Panc1 (cell line): Measurements from ENCODE around the gene MUC2. TPM values are rescaled to one million over a fixed set of nuclear protein-coding genes. Genes with fewer than 3 reads are reported as not detected.

Experiments used
- ATAC-seq: fragments of 200-7000 bp; cut with Tn5 transposase; 2 replicates; pipeline ENCODE4 v1.9.1; 2020; ENCODE audit warnings: mild to moderate bottlenecking, moderate library complexity
- BruUV-seq: library from RNA; stranded (reverse); fragments of 400-500 nt; replicated peaks from 2 replicates; lab custom pipeline; 2021; lab: Mats Ljungman, UMichigan
- CTCF ChIA-PET: fragments of 300-600 bp; sonication (Branson Sonifier 250); formaldehyde crosslinking; loops from one replicate; lab custom pipeline; 2022; ENCODE audit warnings: antibody characterized with exemption; lab: Charles Lee
- POLR2A ChIA-PET: fragments of 300-600 bp; sonication (Branson Sonifier 250); formaldehyde crosslinking; loops from one replicate; lab custom pipeline; 2022; ENCODE audit warnings: antibody characterized with exemption; lab: Charles Lee
- DNase-seq: peaks from one replicate; pipeline ENCODE4 v3.0.0-alpha.2; 2010; ENCODE audit warnings: low read depth, low spot score
- H3K27ac ChIP-seq: 2 replicates; pipeline ENCODE4 v1.5.1; 2011; ENCODE audit warnings: mild to moderate bottlenecking, low read length, inconsistent platforms
- H3K27me3 ChIP-seq: fragments of 200-500 bp; sonication (Bioruptor generic); 2 replicates; pipeline ENCODE4 v1.6.0; 2014; ENCODE audit warnings: low read length, inconsistent platforms; ENCODE audit not compliant: control insufficient read depth, insufficient read depth
- H3K36me3 ChIP-seq: fragments of 200-500 bp; sonication (Bioruptor generic); 2 replicates; pipeline ENCODE4 v1.5.1; 2014; ENCODE audit warnings: inconsistent platforms, mild to moderate bottlenecking, low read length, moderate library complexity; ENCODE audit not compliant: control insufficient read depth, insufficient read depth
- H3K4me1 ChIP-seq: 2 replicates; pipeline ENCODE4 v1.5.1; 2011; ENCODE audit warnings: inconsistent platforms, mild to moderate bottlenecking, low read length, moderate library complexity; ENCODE audit not compliant: control insufficient read depth, insufficient read depth
- H3K4me3 ChIP-seq, 2 experiments: 2 replicates each; pipeline ENCODE4 v1.5.1; 2011 to 2012; ENCODE audit warnings: low read depth in 2 of 2, low read length in 2 of 2, mild to moderate bottlenecking in 2 of 2, inconsistent platforms in 1 of 2, moderate library complexity in 1 of 2
- H3K9me3 ChIP-seq: fragments of 200-500 bp; sonication (Bioruptor generic); 2 replicates; pipeline ENCODE4 v1.5.1; 2014; ENCODE audit warnings: low read depth, mild to moderate bottlenecking, inconsistent platforms, low read length, moderate library complexity; ENCODE audit not compliant: control insufficient read depth, insufficient read depth
- CTCF ChIP-seq: fragments of 450-650 bp; IDR thresholded peaks from 2 replicates; pipeline ENCODE4 v1.5.1; 2017; ENCODE audit warnings: mild to moderate bottlenecking
- POLR2AphosphoS5 ChIP-seq: IDR thresholded peaks from 2 replicates; pipeline ENCODE4 v1.6.1; 2012; ENCODE audit warnings: mild to moderate bottlenecking, low read depth, low read length, moderate library complexity
- SIN3A ChIP-seq: IDR thresholded peaks from 2 replicates; pipeline ENCODE4 v1.6.1; 2012; ENCODE audit warnings: low read depth, mild to moderate bottlenecking, low read length, moderate library complexity, borderline replicate concordance; ENCODE audit not compliant: insufficient read depth
- TCF7L2 ChIP-seq: IDR thresholded peaks from 2 replicates; pipeline ENCODE4 v1.6.1; 2011; ENCODE audit warnings: mild to moderate bottlenecking, low read depth, low read length, inconsistent platforms
- in situ Hi-C: cut with HindIII; loops from 2 replicates; pipeline ENCODE4 v1.10.0; 2016; ENCODE audit warnings: low sequenced_read_pairs, low pct_unique_long_range_greater_than_20kb
- intact Hi-C: fragments of 100-400 bp; cut with micrococcal nuclease; formaldehyde crosslinking; loops from one replicate; pipeline ENCODE4 v1.10.0; 2022; ENCODE audit not compliant: unreplicated experiment
- total RNA-seq: library from RNA; stranded (reverse); gene quantifications from one replicate; pipeline ENCODE4 v1.2.1, GENCODE V29; 2021; ENCODE audit not compliant: unreplicated experiment
- TF ChIP-seq, protein P1 (sequence below), 2 experiments: IDR thresholded peaks; 2 replicates each; pipeline ENCODE4 v1.6.1; 2011 to 2012; ENCODE audit warnings: low read depth in 2 of 2, control low read depth in 1 of 2, low read length in 1 of 2, mild to moderate bottlenecking in 1 of 2, moderate library complexity in 1 of 2; ENCODE audit not compliant: insufficient read depth in 1 of 2

MUC2 gene
- total RNA-seq, 1 experiment from 2014 or later = 0.08 TPM

DNA sequence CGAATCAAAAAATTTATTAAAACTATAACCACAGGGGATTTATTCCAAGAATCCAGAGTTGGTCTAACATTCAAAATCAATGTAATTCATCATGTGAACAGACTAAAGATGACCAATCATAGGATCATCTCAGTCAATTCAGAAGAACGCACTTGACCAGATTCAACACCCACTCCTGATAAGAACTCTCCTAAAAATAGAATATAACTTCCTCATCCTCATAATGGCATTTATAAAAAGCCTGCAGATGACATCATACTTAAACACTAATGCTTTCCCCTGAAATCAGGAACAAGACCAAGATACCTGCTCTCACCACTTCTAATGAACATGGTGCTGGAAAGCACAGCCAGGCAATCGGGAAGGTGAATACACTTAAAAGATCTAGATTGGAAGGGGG is 10.5 kb upstream of the MUC2 start:
- BruUV-seq = no TSS peak
- intact Hi-C loops (no loop called here), in situ Hi-C loops (no loop called here)
- TF ChIP-seq TCF7L2 = no peak
- TF ChIP-seq, protein P1, sequence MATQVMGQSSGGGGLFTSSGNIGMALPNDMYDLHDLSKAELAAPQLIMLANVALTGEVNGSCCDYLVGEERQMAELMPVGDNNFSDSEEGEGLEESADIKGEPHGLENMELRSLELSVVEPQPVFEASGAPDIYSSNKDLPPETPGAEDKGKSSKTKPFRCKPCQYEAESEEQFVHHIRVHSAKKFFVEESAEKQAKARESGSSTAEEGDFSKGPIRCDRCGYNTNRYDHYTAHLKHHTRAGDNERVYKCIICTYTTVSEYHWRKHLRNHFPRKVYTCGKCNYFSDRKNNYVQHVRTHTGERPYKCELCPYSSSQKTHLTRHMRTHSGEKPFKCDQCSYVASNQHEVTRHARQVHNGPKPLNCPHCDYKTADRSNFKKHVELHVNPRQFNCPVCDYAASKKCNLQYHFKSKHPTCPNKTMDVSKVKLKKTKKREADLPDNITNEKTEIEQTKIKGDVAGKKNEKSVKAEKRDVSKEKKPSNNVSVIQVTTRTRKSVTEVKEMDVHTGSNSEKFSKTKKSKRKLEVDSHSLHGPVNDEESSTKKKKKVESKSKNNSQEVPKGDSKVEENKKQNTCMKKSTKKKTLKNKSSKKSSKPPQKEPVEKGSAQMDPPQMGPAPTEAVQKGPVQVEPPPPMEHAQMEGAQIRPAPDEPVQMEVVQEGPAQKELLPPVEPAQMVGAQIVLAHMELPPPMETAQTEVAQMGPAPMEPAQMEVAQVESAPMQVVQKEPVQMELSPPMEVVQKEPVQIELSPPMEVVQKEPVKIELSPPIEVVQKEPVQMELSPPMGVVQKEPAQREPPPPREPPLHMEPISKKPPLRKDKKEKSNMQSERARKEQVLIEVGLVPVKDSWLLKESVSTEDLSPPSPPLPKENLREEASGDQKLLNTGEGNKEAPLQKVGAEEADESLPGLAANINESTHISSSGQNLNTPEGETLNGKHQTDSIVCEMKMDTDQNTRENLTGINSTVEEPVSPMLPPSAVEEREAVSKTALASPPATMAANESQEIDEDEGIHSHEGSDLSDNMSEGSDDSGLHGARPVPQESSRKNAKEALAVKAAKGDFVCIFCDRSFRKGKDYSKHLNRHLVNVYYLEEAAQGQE (IDR thresholded peaks at IDR 0.05; ENCODE audit: insufficient read depth in 1 of 2, low read depth in 2 of 2, low read length in 1 of 2) = no peak
- no peak for TF ChIP-seq SIN3A
- TF ChIP-seq CTCF = no peak
- TF ChIP-seq POLR2AphosphoS5 = no peak
- H3K27ac ChIP-seq = no peak overlapping the region
- no peak for ATAC-seq
- H3K9me3 ChIP-seq = no peaks in the 10 kb centered on the region
- DNase-seq = no peak
- POLR2A ChIA-PET = no interaction called here
- peaks cover 5% of the 10 kb centered on the region; the same call in 1 of the 2 replicates for H3K27me3 ChIP-seq
- no peaks in the 10 kb centered on the region for H3K36me3 ChIP-seq
- H3K4me3 ChIP-seq = no peak overlapping the region
- CTCF ChIA-PET = no interaction called here
- H3K4me1 ChIP-seq = peaks cover 3% of the 10 kb centered on the region; the same call in 1 of the 2 replicates

DNA sequence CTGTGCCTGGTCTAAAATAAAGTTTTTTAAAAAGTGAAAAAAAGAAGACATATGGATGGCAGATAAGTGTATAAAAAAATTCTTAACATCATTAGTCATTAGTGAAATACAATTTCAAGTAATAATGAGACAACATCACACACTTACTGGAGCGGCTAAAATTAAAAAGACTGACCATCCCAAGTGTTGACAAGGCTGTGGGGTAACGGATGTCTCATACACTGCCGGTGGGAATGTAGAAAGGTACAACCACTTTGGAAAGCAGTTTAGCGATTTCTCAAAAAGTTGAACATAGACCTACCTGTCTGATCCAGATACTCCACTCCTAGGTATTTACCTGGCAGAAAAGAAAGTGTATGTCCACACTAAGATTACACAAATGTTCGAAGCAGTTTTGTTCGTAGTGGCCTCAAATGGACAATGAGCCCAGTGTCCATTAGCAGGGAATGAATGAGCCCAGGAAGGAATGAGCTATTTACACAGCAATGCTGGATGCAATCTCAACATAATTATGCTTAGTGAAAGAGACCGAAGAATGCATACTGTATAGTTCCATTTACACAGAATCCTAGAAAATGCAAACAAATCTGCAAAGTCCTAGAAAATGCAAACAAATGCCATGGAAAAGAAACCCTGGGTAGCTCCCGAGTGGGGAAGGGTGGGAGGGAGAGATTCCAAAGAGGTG is 6.7 kb upstream of the MUC2 start:
- Histone ChIP-seq H3K27me3 (peaks cover 5% of the 10 kb centered on the region; the same call in 1 of the 2 replicates), H3K4me3 (no peak overlapping the region), H3K9me3 (no peaks in the 10 kb centered on the region), H3K36me3 (no peaks in the 10 kb centered on the region), H3K4me1 (peaks cover 11% of the 10 kb centered on the region), H3K27ac (no peak overlapping the region)
- ChIA-PET POLR2A (no interaction called here), CTCF (interaction anchor here (0.6 to 0.7 kb wide), 2 partner anchors 16 to 169 kb away, joined by 7 read pairs; no protein-coding TSS in a partner anchor)
- DNase-seq (no peak), ATAC-seq (no peak)
- intact Hi-C loops = no loop called here
- in situ Hi-C loops = no loop called here
- no peak for TF ChIP-seq POLR2AphosphoS5
- TF ChIP-seq SIN3A = no peak
- no peak for TF ChIP-seq TCF7L2
- TF ChIP-seq, protein P1 (IDR thresholded peaks at IDR 0.05; ENCODE audit: insufficient read depth in 1 of 2, low read depth in 2 of 2, low read length in 1 of 2) = no peak
- TF ChIP-seq CTCF = no peak
- BruUV-seq = no TSS peak
